Dedifferentiated amniotic fluid mesenchymal stem cell (primary cell): ENCODE results near the gene EEIG2.
"Not testable (repeated sequence)": the region's sequence is repeated elsewhere in the genome, so short reads cannot be mapped to it uniquely, and the experiment has no call there.

ENCODE experiments used
- DNase-seq: peaks from one replicate; pipeline ENCODE4 v3.0.0-alpha.2; 2016; ENCODE audit errors: extremely low spot score

EEIG2 gene

GRCh38 chr1:108547493-108547892 lies 12.4 kb upstream of the EEIG2 start:
- DNase-seq, result not testable (repeated sequence)

- no peak for DNase-seq
These were observed 8.6 kb upstream of the EEIG2 start for GRCh38 chr1:108551137-108551862.

GRCh38 chr1:108553905-108554304 lies 6.0 kb upstream of the EEIG2 start:
- no peak for DNase-seq

DNA sequence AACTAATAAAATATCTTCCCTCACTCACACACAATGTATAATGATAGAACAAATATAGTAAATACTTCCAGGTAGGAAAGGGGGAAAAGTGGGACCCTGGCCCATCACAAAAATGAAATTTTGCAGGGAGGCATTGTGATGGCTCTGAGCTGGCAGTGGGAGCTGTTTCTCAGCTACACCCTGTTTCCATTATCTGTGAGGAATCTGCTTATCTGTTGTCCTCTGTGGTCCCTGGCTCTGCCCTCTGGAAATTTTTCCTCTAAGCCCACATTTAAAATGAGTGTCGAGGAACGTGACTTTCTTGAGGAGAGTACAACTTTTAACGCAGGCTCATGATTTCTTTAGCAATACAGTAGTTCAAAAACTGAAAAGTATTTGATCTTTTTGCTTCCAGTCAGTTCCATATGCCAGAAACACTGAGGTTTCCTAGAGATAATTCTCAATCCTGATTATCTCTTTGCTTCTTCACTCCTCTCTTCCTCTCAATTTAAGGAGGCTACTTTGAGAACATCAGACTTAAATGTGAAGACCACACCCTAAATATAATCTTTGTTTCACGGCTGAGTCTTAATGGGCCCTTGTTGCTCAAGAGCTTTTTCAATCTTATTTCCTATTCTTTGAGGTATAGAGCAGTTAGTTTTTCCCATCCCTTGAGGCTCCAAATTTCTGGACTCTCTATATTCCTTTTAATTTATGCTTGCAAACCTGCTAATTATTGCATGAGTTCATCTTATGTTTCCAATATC lies 5.0 kb upstream of the EEIG2 start:
- DNase-seq, result no peak

DNA sequence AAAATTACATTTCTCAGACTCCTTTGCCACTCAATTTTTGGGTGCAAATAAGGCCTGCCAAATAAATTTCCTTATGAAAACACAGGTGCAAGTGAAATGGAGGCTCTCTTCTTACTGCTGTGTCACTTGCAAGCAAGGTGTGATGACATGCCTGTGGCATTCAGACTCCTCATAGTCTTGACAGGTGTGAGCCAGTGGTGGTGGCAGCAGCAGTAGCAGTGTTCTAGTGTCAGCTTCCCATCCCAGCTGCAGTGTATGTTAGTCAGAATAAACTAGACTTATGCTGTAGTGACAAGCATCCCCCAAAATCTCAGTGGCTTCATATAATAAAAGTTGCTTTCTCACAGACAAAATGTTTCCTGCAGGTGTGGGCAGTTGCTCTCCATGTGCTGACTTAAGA lies 3.8 kb upstream of the EEIG2 start:
- no peak for DNase-seq

GRCh38 chr1:108556499-108556898 lies 3.4 kb upstream of the EEIG2 start:
- DNase-seq, result no peak

- DNase-seq, result no peak
These were observed 2.6 kb upstream of the EEIG2 start for GRCh38 chr1:108557296-108557695.

DNA sequence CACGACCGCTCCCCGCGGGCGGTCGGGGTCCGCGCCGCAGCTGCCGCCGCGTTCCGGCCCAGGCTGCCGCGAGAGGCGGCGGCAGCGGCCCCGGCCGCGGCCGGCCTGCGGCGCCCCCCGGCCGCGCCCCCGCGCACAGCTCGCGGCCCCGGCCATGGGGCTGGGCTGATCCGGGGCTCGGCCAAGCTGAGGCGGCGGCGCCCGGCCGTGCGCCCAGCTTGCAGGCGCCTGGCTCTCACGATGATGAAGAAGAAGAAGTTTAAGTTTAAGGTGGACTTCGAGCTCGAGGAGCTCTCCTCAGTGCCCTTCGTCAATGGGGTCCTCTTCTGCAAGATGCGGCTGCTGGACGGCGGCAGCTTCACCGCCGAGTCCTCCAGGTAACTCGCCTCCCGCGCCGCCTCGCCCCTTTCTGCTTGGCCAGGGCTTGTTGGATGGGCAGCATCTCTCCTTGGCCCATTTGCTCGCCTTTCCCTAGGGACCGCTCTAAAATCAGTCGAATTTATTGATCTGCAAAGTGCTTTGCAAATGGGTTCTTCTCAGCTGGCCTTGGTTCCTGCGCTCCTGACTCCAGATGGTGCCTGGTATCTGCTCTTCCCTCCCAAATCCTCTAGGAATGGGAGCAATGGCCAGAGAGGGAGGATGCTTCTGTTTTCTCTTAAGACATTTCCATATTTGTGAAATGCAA lies 431 bp downstream of the EEIG2 start:
- DNase-seq, result no peak

- no peak for DNase-seq
These were observed 1.1 kb downstream of the EEIG2 start for GRCh38 chr1:108560874-108561459.

- DNase-seq, result no peak
These were observed 1.9 kb downstream of the EEIG2 start for GRCh38 chr1:108561689-108562326.

GRCh38 chr1:108563808-108564207 lies 3.9 kb downstream of the EEIG2 start:
- DNase-seq, result no peak

- no peak for DNase-seq
These were observed 5.2 kb downstream of the EEIG2 start for GRCh38 chr1:108565081-108565480.

DNA sequence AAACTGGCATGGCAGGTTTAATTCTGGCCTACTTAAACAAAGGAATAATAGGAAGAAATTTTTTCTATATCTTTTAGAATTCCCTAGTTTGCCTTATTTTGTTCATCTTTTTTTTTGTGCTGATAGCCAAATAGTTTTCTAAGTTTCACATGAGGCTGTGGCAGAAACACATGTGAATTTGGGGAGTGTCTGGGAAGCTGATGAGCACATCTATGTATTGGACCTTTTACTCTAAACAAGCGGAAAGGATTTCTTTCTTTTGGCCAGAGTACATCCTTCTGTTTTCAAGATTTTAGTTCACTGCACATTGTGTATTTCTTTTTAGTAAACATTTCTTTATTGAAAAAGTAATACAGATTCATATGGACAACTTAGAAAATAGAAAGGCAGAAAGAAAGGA lies 5.6 kb downstream of the EEIG2 start:
- no peak for DNase-seq

GRCh38 chr1:108568589-108568988 lies 8.7 kb downstream of the EEIG2 start:
- no peak for DNase-seq

DNA sequence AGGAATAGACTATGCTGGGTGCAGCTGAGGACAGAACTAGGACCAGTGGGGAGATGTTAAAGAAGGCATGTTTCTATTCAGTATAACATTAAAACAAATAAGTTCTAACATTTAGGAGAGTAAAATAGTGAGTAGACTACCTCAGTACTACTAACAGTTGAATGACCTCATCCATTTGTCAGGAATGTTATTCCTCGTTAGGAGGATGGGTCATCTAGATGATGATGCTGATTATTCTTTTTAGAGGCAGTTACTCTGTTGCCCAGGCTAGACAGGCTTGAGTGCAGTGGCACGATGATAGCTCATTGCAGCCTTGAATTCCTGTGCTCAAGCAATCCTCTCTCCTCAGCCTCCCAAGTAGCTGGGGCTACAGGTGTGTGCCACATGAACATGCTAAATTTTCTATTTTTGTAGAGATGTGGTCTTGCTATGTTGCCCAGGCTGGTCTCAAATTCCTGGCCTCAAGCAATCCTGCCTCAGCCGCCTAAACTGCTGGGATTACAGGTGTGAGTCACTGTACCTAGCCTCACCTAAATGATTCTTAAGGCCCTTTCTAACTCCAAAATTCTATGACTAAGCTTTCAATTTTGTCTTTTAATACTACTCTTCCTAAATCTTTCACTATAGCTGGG lies 9.3 kb downstream of the EEIG2 start:
- DNase-seq, result no peak

DNA sequence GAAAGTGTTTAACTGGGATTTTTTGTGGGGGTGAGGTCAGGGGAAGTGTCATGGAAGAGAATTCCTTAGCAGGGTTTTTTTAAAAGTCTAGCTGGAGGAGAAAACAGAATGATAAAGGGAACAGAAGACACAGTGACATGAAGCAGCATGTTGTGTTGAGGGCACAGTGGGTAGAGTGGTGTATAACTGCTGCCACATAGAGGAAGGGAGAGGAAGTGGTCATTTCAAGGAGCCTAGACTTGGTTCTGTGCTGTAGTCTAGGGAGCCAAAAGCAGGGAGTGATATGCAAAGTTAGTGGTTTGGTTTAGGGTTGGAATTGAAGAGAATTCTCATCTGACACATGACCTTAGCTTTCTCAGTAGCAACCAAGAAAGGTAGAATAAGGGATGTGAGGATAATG lies 10.2 kb downstream of the EEIG2 start:
- DNase-seq, result no peak

DNA sequence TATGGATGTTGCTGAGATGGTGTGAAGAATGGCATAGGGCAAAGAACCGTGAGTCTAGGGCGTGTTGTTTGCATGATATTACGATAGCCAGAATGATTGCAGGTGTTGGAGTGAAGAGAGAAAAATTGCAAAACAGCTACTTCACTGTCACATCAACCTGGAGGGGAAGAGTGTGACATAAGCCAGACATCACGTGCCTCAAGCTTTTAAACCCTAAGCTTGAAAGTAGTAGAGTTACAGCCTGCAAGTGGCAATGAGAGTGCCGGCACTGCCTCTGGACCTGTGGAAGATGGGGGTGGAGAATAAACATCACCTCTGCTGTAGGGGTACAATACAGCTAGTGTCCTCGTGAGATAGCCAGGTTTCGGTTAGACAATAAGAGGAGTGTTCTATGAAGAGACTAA lies 11.1 kb downstream of the EEIG2 start:
- DNase-seq, result no peak

- DNase-seq, result no peak
These were observed 12.3 kb downstream of the EEIG2 start for GRCh38 chr1:108572182-108572581.

- no peak for DNase-seq
These were observed 13.3 kb downstream of the EEIG2 start for GRCh38 chr1:108573183-108573582.

DNA sequence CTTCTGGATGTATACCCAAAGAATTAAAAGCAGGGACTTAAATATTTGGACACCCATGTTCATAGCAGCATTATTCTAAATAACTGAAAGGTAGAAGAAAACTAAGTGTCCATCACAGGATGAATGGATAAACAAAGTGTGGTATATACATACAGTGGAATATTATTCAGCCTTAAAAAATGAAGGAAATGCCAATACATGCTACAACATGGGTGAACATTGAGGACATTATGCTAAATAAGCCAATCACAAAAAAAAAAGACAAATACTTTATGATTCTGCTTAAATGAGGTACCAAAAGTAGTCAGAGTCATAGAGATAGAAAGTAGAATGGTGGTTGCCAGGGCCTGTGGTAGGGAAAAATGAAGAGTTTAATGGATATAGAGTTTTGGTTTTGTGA lies 14.1 kb downstream of the EEIG2 start:
- no peak for DNase-seq

GRCh38 chr1:108575375-108575774 lies 15.5 kb downstream of the EEIG2 start:
- peak; percentile 54 for DNase-seq
